Spleen (tissue), 7 donors: ENCODE results near the gene IPCEF1.

Experiments used
- POLR2A ChIP-seq, 3 donors: fragments of 450-650 bp; IDR thresholded peaks; one replicate each; pipeline ENCODE4 v1.5.1; 2017; ENCODE audit warnings: antibody characterized with exemption in 3 of 3, mild to moderate bottlenecking in 1 of 3
- POLR2AphosphoS5 ChIP-seq, 3 donors: sonication (generic); formaldehyde crosslinking; IDR thresholded peaks; one replicate each; pipeline ENCODE4 v1.5.1; 2017; ENCODE audit warnings: antibody characterized with exemption in 3 of 3
- TF ChIP-seq, protein P1 (sequence below), 11 experiments: fragments of 200-600 bp in 7 of 11; fragments of 450-650 bp in 4 of 11; sonication (generic) in 4 of 11; IDR thresholded peaks in 8 of 11; conservative IDR thresholded peaks in 3 of 11; 1 replicate in 7 of 11; 2 replicates in 4 of 11; pipeline versions ENCODE4 v1.4.0 to v1.8.0; 2016 to 2021; ENCODE audit warnings: antibody characterized with exemption in 11 of 11, inconsistent platforms in 4 of 11, mild to moderate bottlenecking in 1 of 11
- donor health status: DM: no; HTN: no; CAD: no; lungs with moderate emphysema.
- donor health status: DM: no; HTN: no; CAD: no.
- donor health status: DM: no; HTN: no; CAD: no.

DNA sequence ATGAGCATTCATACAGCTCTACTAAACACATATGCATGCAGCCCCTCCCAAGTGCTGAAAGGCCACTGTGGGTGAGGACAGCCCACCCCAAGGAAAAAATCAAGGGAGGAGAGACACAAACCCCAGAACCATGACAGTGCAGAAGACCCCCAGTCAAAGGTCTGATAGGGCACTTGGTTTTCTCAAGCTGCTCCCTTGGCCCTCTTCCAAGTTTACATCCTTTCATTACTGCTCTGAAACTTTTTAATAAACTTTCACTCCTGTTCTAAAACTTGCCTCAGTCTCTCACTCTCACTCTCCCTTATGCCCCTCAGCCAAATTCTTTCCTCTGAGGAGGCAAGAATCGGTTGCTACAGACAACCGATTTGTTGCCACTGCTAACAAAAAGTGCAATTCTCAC is 24.9 kb downstream of the IPCEF1 start:
- TF ChIP-seq, protein P1, sequence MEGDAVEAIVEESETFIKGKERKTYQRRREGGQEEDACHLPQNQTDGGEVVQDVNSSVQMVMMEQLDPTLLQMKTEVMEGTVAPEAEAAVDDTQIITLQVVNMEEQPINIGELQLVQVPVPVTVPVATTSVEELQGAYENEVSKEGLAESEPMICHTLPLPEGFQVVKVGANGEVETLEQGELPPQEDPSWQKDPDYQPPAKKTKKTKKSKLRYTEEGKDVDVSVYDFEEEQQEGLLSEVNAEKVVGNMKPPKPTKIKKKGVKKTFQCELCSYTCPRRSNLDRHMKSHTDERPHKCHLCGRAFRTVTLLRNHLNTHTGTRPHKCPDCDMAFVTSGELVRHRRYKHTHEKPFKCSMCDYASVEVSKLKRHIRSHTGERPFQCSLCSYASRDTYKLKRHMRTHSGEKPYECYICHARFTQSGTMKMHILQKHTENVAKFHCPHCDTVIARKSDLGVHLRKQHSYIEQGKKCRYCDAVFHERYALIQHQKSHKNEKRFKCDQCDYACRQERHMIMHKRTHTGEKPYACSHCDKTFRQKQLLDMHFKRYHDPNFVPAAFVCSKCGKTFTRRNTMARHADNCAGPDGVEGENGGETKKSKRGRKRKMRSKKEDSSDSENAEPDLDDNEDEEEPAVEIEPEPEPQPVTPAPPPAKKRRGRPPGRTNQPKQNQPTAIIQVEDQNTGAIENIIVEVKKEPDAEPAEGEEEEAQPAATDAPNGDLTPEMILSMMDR (IDR thresholded peaks at IDR 0.05 in 8 of 11, conservative IDR thresholded peaks at IDR 0.05 in 3 of 11) = no peak
- TF ChIP-seq POLR2A (IDR thresholded peaks at IDR 0.05) = no peak
- TF ChIP-seq POLR2AphosphoS5 (IDR thresholded peaks at IDR 0.05) = no peak
